Dedifferentiated amniotic fluid mesenchymal stem cell (primary cell): Measurements from ENCODE around the gene SAP30L.

ENCODE experiments used
- DNase-seq: peaks from one replicate; pipeline ENCODE4 v3.0.0-alpha.2; 2016; ENCODE audit errors: extremely low spot score

The SAP30L gene

GRCh38 chr5:154509784-154510555 is 64.2 kb downstream of the SAP30L start:
- no peak for DNase-seq
